HFF-Myc (cell line): ENCODE results near the gene SLC39A12.
A peak's percentile ranks its signal among the peaks of the same experiment; 100 is the strongest.
"Not testable (repeated sequence)": the region's sequence is repeated elsewhere in the genome, so short reads cannot be mapped to it uniquely, and the experiment has no call there.

Experiments
- DNase-seq: peaks from one replicate; pipeline ENCODE4 v3.0.0-alpha.2; 2011; ENCODE audit warnings: low read depth; ENCODE audit errors: extremely low read depth
- H3K4me3 ChIP-seq: replicated peaks from 2 replicates; pipeline ENCODE4 v1.5.1; 2011; ENCODE audit warnings: low read depth, mild to moderate bottlenecking, control low read depth, low read length
- TF ChIP-seq, protein P1 (sequence below): IDR thresholded peaks from 2 replicates; pipeline ENCODE4 v1.5.1; 2012; ENCODE audit warnings: mild to moderate bottlenecking, low read depth, low read length, control low read depth; ENCODE audit errors: missing control alignments

Gene SLC39A12

DNA sequence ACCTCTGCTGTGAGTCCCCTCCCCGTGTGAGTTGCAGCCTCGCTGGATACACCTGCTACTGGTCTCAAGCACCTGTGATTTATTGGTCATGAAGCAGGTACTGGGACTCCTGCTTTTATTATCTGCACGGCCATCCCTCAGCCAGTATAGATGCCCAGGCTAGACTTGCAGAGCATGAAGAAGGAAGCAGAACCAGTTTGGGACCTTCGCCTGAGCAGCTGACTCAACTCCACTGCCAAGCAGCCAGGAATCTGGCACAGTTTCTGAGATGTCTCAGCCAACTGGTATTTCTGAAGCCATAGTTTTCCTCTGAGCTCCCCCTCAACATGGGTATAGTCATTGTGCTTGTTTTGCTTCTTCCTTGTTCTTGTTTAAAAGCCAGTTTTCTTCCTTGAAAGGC, 28.0 kb upstream of the SLC39A12 start:
- H3K4me3 ChIP-seq: no peak overlapping the region
- DNase-seq: peak; percentile 24
- TF ChIP-seq, protein P1, sequence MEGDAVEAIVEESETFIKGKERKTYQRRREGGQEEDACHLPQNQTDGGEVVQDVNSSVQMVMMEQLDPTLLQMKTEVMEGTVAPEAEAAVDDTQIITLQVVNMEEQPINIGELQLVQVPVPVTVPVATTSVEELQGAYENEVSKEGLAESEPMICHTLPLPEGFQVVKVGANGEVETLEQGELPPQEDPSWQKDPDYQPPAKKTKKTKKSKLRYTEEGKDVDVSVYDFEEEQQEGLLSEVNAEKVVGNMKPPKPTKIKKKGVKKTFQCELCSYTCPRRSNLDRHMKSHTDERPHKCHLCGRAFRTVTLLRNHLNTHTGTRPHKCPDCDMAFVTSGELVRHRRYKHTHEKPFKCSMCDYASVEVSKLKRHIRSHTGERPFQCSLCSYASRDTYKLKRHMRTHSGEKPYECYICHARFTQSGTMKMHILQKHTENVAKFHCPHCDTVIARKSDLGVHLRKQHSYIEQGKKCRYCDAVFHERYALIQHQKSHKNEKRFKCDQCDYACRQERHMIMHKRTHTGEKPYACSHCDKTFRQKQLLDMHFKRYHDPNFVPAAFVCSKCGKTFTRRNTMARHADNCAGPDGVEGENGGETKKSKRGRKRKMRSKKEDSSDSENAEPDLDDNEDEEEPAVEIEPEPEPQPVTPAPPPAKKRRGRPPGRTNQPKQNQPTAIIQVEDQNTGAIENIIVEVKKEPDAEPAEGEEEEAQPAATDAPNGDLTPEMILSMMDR: no peak

DNA sequence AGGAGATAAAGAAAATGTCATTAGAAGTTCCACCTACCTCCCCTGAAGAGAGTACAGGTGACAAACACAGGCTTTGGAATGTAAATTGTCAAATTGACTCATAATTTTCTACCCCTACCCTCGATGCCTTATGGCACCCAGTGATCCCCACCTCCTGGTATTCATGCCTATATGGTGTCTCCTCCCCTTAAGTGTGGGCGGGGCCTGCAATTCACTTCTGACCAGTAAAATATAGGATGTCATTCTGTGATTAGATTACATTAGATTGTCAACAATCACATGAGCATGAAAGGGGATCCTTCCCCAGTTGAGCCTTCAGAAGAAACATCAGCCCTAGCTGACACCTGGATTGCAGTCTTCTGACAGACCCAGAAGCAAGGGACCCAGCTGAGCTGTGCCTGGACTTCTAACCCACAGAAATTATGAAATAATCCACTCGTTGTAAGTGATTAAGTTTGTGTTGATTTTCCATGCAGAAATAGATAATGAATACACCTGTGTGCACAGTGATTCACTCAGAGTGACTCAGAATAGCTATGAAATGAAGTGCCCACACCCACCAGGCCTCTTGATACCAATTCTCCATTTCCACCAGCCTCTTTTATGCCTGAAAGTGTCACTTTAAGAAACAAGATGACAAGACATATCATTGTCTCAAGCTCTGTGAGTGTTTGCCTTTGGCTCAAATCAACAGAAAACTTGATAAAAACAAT, 8.5 kb upstream of the SLC39A12 start:
- DNase-seq: no peak
- no peak overlapping the region for H3K4me3 ChIP-seq
- TF ChIP-seq, protein P1: no peak

DNA sequence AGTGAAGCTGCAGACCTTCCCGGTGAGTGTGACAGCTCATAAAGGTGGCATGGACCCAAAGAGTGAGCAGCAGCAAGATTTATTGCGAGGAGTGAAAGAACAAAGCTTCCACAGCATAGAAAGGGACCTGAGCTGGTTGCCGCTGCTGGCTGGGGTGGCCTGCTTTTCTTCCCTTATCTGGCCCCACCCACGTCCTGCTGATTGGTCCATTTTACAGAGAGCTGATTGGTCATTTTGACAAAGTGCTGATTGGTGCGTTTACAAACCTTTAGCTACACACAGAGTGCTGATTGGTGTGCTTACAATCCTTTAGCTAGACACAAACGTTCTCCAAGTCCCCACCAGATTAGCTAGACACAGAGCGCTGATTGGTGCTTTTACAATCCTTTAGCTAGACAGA, 1.4 kb upstream of the SLC39A12 start:
- not testable (repeated sequence) for DNase-seq, H3K4me3 ChIP-seq

DNA sequence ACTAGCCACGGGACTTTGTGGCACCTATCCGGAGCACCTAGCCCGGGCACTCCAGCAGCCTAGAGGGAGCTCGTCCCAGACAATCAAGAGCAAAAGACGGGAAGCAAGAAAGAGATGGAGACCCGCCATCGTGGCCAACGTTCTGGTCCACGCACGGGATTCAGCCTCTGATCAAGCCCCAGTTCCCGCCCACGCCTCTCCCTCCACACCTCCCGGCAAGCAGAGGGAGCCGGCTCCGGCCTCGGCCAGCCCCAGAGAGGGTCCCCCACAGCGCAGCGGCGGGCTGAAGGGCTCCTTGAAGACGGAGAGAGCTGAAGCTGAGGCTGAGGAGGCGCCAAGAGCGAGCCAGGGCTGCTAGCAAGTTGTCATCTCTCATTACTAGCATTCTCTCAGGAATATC, 992 bp upstream of the SLC39A12 start:
- DNase-seq: no peak
- TF ChIP-seq, protein P1: no peak
- no peak overlapping the region for H3K4me3 ChIP-seq

DNA sequence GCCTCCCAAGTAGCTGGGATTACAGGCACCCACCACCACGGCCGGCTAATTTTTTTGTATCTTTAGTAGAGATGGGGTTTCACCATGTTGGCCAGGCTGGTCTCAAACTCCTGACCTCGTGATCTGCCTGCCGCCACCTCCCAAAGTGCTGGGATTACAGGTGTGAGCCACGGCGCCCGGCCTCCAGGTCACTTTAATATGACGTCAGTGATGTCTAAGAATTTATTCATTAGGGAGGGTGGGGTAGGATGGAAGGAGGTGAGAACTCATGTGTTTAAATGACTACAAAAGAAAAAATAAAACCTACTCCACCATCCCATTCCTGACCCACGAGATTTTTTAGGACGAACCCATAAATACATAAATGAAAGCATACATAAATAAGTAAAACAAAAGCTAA, 2.7 kb downstream of the SLC39A12 start:
- not testable (repeated sequence) for H3K4me3 ChIP-seq, DNase-seq

DNA sequence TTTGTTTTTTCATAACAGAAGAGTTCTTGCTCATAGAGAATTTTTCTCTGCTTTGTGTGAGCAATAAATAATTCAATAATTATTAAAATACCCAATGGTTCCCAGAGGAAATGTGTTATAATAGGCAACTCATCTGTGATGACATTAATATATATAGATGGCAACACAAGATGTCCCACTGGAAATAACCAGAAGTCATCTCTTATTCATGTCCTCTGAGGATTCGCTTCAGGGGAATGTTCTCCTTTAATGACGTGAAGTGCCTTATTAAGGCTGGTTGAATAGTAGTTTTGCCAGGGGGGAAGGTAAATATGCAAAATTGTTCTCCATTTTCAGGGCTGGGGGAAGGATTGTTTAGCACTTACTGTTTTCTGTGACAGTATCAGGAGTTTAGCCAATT, 3.1 kb downstream of the SLC39A12 start:
- no peak overlapping the region for H3K4me3 ChIP-seq
- TF ChIP-seq, protein P1: no peak
- no peak for DNase-seq

DNA sequence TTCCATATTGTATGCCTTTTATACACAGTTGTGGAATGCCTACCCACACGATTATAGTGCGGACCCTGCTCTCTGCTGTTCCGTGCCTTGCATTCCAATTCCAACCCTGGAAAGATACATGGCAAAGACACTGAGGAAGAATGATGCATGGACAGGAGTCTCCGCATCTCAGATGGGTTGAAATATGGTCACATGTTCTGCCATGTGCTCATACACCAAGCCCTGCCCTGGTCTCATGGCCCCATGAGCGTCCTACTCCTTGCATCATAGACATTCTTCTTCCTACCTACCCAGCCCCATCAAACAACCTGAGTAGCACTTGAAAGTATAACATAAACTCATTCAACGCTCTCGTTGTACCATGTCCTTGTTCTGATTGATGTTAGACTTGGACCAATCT, 6.3 kb downstream of the SLC39A12 start:
- TF ChIP-seq, protein P1: no peak
- no peak for DNase-seq
- H3K4me3 ChIP-seq: no peak overlapping the region

DNA sequence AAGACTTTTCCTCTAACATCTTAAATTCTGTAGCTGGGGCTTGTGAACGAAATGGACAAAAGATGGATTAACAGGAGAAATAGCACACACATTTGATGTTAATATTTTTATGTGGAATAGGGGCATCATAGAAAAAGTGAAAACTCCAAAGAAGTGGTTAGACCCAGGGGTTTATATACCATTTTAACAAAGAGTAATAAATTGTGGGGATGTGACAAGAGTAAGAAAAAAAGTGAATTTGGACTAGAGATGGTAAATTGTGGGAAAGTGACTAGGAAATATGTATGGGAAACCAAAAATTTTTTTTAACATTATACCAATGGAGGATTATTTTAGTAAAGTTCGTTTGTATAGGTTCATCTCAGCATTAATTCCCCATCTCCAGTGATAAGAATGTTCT, 8.2 kb downstream of the SLC39A12 start:
- no peak overlapping the region for H3K4me3 ChIP-seq
- no peak for DNase-seq
- TF ChIP-seq, protein P1: no peak
